LNCaP clone FGC (cell line): ENCODE data around the gene SH3TC2.

Experiments used
- DNase-seq: peaks from one replicate; pipeline ENCODE4 v3.0.0-alpha.2; 2011; ENCODE audit warnings: low read depth
- H3K4me3 ChIP-seq: 2 replicates; pipeline ENCODE4 v1.5.1; 2011; ENCODE audit warnings: mild to moderate bottlenecking, low read depth, low read length, control low read depth
- CTCF ChIP-seq: IDR thresholded peaks from 2 replicates; pipeline ENCODE4 v1.5.1; 2012; ENCODE audit warnings: mild to moderate bottlenecking; ENCODE audit not compliant: control insufficient read depth, insufficient read depth; ENCODE audit errors: extremely low read depth

Gene SH3TC2

GRCh38 chr5:148966348-148966747, 96.5 kb downstream of the SH3TC2 start:
- no peak for TF ChIP-seq CTCF
- H3K4me3 ChIP-seq = no peak overlapping the region
- peak; percentile 67 for DNase-seq

GRCh38 chr5:148965511-148966265, 97.2 kb downstream of the SH3TC2 start:
- DNase-seq = peak; percentile 43
- no peak overlapping the region for H3K4me3 ChIP-seq
- TF ChIP-seq CTCF = no peak

- no peak for DNase-seq
- H3K4me3 ChIP-seq = no peak overlapping the region
- no peak for TF ChIP-seq CTCF
These were observed 99.2 kb downstream of the SH3TC2 start for GRCh38 chr5:148963664-148964063.

- DNase-seq = no peak
- H3K4me3 ChIP-seq = no peak overlapping the region
- TF ChIP-seq CTCF = no peak
These were observed 100.0 kb downstream of the SH3TC2 start for GRCh38 chr5:148962761-148963324.

GRCh38 chr5:148962200-148962550, 100.7 kb downstream of the SH3TC2 start:
- H3K4me3 ChIP-seq = no peak overlapping the region
- no peak for DNase-seq
- TF ChIP-seq CTCF = no peak

GRCh38 chr5:148961261-148962199, 101.3 kb downstream of the SH3TC2 start:
- no peak for TF ChIP-seq CTCF
- DNase-seq = no peak

More at GRCh38 chr5:148961261-148962199, 101.3 kb downstream of the SH3TC2 start:
- no peak overlapping the region for H3K4me3 ChIP-seq
